Activated CD4-positive, alpha-beta T cell treated with anti-CD3 and anti-CD28 coated beads, Interleukin-2, amount 50 U/mL, for 16 hours (primary cell): ENCODE results near the gene CYSRT1.
"Not testable (repeated sequence)": the region's sequence is repeated elsewhere in the genome, so short reads cannot be mapped to it uniquely, and the experiment has no call there.

Source experiments
- DNase-seq: peaks from one replicate; pipeline ENCODE4 v3.0.0-alpha.2; 2020

The CYSRT1 gene

DNA sequence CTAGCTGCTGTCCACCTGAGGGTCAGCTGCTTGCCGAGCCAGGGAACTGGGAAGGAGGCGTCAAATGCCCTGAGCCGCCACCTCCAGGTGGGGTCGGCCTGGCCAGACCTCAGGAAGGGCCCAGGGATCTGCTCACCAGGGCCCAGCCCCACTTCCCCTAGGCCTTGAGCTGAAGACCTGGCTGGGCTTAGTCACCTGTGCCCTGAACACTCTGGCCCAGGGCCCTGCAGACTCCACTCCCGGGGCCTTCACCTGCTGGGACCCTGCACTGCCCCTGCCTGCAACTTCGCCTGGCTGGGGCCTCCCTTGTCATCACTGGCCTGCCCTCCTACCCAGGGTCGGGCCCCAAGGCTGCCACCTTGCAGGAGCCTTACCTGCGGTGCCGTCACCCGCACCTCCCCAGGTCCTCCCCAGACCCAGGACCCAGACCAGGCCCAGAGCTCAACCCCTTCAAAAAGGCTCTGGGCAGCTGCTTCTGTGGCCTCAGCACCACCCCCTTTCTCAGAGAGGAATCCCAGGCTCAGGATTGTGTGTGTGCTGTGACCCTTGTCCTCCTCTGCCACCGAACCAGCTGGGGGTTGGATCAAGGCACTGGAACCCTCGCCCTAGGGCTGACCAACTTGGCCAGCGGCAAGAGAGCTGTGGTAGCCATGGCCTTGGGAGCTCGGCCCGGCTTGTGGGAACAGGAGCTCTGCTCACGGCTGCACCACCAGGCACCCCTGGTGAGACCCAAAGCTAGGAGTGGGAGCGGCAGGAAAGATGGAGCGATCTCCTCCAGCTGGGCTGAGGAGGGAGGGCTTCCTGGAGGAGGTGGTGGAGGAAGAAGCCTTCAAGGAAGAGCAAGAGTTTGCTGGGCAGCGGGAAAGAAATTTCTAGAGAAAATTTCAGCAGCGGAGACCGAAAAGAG is 29.0 kb downstream of the CYSRT1 start:
- DNase-seq: no peak

DNA sequence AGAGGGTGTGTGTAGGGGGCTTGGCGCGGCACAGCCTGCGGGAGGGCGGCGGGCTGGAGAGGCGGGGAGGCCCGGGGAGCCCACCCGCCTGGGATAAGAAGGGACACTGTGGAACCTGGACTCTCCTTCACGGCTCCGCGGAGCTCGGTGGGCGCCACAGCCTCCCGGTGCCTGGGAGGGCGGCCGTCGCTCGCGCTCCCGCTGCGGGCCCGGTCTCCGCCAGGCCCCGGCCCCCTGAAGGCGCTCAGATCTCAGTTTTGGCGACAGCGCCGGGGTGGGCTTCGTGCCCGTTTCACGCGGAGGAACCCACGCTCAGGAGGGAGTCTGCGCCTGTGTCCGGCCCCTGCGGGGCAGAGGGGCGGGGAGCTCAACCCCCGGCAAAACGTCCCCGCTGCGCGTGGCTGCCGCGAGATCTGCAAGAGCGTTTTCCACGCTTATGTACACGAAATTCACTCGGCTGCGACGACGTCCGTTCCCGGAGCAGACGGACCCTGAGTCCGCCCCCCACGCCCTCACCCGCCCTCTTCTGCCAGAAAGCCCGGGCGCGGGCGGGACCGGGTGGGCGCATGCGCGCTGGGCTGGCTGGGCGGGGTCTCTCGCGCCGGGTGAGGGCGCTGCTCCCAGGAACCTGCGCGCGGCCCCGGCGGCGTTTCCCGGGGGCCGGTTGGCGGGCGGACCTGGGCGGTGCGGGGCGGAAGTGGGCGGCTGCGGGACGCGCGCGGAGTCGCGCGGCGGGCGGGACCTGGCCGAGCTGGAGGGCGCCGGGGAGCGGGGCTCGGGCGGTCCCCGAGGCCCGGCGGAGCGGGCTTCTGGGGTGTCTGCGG is 29.9 kb downstream of the CYSRT1 start, which contains the start of gene NELFB:
Gene NELFB (plus strand): TSS at position 704 of the 824 bp plus-strand sequence.
- DNase-seq: peak; percentile 95

DNA sequence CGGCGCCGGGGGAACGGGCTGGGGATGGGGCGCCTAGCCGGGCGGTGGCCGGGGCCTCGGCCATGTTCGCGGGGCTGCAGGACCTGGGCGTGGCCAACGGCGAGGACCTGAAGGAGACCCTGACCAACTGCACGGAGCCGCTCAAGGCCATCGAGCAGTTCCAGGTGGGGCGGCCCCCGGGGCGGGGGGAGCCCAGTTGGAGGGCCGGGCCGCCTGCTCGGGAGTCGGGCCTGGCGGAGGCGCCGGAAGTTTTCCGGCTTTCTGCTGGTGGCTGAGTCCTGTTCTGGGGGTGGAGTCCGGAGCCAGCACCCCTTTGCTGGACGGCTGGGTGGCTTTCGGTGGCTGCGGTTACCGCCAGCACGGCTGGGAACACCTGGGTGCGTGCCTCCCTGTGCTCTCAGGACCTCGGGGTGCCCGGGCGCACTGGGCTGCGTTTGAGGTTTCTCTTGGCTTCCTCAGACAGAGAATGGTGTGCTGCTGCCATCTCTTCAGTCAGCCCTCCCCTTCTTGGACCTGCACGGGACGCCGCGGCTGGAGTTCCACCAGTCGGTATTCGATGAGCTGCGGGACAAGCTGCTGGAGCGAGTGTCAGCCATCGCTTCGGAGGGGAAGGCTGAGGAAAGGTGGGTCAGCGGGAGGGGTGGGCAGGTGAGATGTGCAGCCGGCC is 30.6 kb downstream of the CYSRT1 start:
- DNase-seq: peak; percentile 44

DNA sequence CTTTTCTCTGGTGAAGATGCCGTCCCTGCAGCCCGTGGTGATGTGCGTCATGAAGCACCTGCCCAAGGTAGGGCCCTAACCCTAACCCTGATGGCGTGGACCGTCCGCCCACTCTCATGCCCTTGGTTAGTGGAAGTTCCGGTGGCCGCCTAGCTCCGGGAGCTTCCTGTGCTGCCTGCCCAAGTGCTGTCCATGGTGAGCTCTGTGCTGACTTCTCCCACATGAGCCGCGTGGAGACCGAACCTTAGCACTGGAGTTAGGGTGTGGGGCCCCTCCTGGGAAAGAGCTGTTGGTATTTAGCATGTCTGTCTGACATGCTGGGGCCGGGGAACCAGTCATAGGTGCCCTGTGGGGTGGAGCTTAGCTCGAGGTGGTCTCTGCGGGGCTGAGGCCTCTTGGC is 31.4 kb downstream of the CYSRT1 start:
- no peak for DNase-seq

DNA sequence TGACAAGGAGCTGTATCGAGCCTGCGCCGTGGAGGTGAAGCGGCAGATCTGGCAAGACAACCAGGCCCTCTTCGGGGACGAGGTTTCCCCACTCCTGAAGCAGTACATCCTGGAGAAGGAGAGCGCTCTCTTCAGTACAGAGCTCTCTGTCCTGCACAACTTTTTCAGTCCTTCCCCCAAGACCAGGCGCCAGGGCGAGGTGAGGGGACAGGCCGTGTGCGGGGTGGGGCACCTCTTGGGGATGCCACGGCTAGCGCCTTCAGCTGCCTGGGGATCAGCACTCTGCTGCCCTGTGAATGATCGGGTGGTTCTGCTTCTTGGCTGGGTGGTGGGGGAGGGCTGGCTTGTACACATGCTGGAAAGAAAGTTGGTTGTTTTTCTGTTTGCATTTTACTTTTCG is 31.9 kb downstream of the CYSRT1 start:
- DNase-seq: no peak

DNA sequence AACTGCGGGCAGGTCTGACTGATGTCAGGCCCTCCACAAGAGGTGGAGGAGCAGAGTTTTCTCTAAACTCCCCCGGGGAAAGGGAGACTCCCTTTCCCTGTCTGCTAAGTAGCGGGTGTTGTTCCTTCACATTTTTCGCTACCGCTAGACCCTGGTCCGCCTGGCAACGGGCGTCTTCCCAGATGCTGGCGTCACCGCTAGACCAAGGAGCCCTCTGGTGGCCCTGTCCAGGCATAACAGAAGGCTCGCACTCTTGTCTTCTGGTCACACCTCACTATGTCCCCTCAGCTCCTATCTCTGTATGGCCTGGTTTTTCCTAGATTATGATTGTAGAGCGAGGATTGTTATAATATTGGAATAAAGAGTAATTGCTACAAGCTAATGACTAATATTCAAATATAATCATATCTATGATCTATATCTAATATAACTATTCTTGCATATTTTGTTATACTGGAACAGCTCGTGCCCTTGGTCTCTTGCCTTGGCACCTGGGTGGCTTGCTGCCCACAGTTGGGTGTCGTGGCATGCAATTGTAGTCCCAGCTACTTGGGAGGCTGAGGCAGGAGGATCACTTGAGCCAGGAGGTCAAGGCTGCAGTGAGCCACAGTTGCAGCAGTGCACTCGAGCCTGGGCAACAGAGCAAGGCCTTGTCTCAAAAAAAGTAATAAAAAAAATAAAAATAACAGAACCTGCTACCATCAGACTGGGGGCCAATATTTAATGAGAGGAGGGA is 37.4 kb downstream of the CYSRT1 start:
- not testable (repeated sequence) for DNase-seq

DNA sequence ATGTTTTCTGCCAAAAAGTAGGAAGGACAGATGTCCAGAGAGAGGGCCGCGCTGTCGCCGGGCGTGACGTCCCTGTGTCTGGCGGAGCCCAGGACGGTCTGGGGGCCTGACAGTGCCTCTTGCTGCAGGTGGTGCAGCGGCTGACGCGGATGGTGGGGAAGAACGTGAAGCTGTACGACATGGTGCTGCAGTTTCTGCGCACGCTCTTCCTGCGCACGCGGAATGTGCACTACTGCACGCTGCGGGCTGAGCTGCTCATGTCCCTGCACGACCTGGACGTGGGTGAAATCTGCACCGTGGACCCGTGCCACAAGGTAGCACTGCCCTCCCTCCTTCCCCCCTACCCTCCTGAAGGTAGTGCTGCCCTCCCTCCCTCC is 37.9 kb downstream of the CYSRT1 start:
- no peak for DNase-seq

DNA sequence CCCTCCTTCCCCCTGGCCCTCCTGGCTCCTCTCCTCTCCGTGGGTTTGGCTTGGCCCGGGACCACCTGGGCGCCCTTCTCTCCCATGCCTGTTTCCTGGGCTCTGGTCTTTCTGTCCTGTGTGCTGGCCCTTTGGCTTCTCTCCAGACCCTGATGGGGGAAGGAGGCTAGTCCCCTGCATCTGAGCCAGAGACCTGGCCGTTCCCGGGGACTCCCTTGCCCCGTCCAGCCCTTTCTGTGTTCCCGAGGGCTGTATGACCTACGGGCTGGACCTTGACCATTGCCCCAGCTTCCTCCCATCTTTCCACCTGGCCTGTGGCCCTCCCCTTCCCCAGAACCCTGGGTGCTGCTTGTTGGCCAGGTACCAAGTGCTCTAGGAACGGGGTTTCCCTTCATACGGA is 38.5 kb downstream of the CYSRT1 start:
- DNase-seq: no peak

DNA sequence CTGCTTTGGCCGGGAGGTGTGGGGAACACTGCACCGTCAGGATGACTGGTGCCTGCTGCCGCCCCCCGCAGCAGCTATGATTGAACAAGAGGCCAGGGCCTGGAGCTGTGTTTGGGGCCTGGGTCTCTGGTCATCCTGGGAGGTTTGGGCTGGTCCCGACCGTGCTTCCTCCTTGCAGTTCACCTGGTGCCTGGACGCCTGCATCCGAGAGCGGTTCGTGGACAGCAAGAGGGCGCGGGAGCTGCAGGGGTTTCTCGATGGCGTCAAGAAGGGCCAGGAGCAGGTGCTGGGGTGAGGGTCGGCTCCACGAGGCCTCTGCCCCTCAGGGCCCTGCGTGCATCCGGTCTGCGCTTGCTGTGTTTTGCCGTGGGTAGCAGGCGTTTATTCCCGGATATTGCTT is 39.1 kb downstream of the CYSRT1 start:
- no peak for DNase-seq

DNA sequence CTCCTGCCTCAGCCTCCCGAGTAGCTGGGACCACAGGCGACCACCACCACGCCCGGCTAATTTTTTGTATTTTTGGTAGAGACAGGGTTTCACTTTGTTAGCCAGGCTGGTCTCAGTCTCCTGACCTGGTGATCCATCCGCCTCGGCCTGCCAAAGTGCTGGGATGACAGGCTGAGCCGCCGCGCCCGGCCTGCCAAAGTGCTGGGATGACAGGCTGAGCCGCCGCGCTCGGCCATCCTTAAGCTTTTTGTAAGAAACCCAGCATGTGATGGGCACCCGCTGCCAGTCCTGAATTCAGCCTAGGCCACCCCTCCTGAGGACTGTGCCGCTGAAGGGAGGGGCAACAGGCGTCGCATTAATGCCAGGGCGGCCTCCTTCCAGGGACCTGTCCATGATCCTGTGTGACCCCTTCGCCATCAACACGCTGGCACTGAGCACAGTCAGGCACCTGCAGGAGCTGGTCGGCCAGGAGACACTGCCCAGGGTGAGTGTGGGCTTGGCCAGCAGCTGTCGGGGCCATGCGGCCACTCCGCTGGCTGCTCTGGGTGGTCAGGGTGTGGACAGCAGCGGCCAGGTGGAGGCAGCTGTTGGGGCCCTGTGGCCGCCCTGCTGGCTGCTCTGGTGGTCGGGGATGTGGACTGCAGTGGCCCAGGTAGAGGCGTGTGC is 40.7 kb downstream of the CYSRT1 start:
- DNase-seq: no peak

DNA sequence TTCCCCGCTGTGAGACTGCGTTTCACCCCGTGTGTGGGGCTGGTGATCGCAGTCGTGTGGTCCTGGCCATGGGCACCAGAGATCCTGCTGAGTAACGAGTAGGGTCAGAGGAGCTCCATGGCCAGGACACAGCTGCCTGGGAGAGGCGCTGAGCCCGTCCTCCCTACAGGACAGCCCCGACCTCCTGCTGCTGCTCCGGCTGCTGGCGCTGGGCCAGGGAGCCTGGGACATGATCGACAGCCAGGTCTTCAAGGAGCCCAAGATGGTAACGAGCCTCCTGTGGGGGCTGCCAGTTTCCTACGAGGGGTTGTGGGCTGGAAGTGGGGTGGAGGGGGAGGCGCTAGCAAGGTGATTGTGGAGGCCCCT is 41.2 kb downstream of the CYSRT1 start:
- DNase-seq: no peak

DNA sequence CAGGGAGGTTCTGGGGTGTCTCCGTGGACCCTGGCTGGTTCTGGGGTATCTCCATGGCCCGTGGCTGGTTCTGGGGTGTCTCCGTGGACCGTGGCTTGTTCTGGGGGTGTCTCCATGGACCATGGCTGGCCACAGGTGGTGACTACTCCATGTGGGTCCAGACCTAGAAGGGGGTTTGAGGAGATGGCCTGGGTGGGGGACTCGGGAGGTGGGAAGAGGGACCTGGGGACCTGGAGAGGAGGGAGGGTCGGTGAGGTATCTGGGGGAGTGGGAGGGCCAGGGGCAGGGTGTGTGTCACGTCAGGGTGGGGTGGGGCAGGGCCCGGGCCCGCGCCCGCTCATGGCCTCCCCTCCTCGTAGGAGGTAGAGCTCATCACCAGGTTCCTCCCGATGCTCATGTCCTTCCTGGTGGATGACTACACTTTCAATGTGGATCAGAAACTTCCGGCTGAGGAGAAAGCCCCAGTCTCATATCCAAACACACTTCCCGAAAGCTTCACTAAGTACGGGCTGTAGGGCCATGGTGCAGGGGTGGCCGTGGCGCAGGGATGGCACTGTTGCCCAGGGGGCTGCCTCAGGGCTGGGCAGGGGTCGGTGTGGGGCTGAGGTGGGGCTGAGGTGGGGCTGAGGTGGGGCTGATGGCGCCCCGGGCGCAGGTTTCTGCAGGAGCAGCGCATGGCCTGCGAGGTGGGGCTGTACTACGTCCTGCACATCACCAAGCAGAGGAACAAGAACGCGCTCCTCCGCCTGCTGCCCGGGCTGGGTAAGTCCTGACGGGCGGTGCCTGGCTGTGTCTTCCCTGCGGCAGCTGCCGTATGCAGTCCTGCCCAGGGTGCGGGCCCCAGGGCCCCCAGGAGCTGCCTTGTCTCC is 41.8 kb downstream of the CYSRT1 start:
- no peak for DNase-seq

DNA sequence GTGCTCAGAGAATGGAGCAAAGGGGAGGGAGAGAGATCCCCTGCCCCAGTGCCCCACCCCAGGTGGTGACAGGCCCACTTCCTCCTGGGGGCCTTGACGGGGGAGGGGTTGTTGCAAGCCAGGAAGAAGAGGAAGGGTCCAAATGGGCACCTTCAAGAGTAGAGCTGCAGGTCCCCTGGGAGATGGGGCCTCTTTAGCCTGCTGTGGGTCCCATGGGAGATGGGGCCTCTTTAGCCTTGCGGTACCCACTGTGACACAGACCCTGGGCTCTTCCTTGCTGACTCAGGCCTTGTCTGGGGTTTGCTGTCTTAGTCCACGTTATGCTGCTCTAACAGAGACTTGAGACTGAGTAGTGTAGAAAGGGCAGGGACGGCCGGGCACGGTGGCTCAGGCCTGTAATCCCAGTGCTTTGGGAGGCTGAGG is 43.0 kb downstream of the CYSRT1 start:
- DNase-seq: no peak

DNA sequence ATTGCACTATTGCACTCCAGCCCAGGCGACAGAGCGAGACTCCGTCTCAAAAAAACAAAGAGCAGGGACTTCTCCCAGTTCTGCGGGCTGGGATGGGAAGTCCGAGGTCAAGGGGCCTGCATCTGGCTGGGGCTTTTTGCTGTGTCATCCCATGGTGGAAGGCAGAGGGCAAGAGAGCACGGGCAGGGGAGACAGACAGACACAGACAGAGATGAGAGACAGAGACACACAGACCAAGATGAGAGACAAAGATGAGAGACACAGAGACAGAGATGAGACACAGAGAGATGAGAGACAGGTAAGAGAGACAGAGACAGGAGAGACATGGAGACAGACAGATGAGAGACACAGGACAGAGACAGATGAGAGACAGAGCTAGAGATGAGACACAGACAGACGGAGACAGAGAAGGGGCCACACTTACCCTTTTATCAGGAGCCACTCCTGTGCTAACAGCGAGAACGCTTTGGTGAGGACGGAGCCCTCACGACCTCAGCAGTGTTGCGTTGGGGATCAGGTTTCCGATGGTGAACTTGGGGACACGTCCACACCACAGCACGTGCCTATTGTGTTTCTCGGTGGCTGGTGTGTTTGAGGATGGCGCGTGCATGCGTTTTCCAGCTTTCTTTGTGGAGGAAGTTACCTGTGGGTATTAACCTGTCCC is 43.7 kb downstream of the CYSRT1 start:
- DNase-seq: no peak

DNA sequence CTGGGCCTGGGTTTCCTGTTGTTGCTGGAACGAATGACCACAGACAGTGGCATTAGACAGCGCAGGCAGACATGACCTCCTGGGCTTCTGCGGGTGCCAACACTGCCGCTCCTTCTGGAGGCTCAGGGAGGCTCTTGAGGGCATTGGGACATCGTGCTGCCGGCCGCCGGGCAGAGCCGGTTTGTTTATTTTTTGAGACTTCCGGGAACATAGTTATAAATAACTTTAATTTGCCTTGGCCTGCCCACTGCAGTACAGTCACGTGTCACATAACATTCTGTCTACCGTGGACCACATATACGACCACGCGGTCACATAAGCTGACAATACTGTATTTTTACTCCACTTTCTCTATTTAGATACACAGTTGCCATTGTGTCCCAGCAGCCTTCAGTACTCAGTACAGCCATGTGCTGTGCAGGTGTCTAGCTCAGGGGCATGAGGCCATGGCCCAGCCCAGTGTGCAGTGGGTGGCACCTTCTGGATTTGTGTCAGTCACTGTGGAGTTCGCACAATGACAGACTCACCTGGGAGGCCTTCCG is 44.3 kb downstream of the CYSRT1 start:
- no peak for DNase-seq

DNA sequence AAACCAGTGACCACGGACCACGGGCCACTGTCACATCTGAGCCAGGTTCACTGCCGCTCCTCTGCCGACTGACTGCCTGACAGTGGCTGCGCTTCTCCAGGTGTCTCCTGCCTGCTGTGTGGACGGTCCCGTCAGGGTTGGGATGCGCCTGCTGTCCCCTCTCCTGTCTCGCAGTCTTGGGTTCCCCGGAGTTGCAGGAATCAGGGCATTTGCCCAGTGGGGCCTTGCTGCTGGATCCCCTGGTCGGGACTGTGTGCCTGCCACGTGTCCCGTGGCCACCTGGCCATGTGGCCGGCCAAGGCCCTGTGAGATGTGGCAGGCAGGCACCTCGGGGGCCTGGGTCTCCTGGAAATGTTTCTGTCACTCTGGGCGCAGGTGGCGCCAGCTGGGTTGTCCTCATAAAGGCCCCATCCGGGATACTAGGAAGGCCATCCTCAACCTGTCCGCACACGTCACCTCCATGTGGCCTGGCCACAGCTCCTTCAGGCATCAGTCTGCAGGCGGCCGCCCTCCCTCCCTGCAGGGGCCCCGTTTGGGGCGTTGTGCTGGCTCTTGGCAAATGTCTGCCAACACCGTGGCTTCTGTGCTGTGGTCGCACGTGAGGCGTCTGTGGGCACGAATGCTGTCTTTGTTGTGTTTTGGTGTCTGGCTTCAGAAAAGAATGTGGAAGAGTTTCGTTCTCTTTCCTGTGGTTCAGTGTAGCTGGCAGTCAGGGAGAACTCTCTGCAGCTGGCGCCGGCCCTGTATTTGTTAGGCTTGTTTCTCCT is 46.1 kb downstream of the CYSRT1 start:
- peak; percentile 40 for DNase-seq

DNA sequence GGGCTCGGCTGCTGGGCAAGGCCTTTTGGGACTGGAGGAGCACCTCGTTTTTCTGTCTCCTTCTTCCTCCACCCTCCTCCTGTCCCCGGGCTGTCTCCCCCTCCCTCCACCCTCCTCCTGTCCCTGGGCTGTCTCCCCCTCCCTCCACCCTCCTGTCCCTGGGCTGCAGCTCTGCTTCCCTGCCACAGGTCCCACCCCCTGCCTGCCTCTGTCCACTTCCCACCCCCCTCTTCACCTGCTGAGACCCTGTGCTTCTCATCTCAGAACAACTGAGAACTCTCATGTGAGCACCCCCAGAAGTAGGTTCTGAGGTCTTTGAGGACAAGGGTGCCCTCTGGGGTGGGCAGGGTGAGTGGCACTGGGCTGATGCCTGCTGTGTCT is 46.7 kb downstream of the CYSRT1 start:
- no peak for DNase-seq

DNA sequence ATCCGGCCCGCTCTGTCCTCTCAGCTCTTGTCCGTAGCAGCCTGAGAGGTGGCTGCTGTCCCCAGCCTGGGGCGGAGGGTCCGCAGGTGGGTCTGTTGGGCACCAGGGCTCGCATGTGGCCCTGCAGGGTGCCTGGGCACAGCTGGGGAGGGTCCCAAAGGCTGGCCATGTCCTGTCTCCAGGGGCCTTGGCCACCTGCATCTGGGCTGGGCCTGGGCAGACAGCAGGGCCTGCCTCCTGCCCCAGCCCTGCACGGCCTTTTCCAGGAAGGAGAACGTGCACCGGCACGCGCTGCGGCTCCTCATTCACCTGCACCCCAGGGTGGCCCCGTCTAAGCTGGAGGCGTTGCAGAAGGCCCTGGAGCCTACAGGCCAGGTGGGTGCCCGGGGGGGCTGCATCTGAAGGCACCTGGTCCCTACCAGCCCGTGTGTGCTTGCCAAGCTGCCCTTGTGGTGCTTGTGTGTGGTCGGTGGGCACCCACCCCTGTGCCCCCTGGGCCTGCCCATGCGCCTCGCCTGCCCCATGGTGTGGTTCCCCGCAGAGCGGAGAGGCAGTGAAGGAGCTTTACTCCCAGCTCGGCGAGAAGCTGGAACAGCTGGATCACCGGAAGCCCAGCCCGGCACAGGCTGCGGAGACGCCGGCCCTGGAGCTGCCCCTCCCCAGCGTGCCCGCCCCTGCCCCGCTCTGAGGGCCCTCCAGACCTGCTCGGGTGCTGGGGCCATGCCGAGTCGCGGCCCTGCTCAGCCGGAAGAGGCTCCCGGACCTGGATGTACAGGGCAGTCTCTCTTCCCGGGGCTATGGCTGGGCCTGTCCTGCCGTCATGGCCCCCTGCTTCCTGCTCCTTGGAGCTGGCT is 47.5 kb downstream of the CYSRT1 start:
- DNase-seq: no peak

DNA sequence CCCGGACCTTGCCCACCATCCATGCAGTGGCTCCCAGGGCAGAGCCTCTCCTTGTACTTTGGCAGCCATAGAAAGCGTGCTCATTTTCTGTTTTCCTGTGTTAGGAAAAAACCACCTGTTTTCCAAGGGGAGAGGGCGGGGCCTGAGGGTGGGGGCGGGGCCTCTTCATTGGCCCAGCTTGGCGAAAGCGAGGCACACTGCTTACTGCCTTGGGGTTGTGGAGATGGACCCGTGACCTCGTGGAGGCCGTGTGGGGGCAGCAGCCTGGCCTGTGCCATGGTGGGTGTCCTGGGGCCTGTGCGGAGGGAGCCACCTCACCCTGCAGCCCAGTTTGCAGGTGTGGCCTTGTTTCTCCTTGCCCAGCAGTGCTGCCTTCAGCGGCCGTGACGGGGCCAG is 48.1 kb downstream of the CYSRT1 start:
- no peak for DNase-seq
